ENCODE data around the gene ULK4.

ULK4 gene

DNA sequence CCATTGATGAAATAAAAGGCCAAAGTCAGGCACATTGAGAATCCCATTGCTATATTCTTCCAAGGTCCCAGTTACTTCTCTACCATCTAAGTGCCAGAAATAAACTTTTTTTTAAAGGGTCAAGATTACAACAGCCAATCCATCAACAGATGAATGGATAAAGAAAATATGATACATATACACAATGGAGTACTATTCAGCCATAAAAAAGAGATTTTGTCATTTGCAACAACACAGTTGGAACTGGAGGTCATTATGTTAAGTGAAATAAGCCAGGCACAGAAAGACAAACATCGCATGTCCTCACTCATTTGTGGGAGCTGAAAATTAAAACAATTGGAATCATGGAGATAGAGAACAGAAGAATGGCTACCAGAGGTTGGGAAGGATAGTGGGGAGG, 25.5 kb downstream of the ULK4 start:
- Histone ChIP-seq H3K36me3 (no peaks in the 10 kb centered on the region), H3K4me3 (ENCODE audit: low read depth in 1 of 2, low read length in 1 of 2) (no peak overlapping the region), H3K27me3 (no peaks in the 10 kb centered on the region), H3K4me1 (ENCODE audit: control insufficient read depth in 1 of 2, insufficient read depth in 1 of 2, low read depth in 1 of 2, low read length in 1 of 2) (no peaks in the 10 kb centered on the region), H3K9me3 (no peaks in the 10 kb centered on the region), H3K27ac (no peak overlapping the region)
- TF ChIP-seq, protein P1, sequence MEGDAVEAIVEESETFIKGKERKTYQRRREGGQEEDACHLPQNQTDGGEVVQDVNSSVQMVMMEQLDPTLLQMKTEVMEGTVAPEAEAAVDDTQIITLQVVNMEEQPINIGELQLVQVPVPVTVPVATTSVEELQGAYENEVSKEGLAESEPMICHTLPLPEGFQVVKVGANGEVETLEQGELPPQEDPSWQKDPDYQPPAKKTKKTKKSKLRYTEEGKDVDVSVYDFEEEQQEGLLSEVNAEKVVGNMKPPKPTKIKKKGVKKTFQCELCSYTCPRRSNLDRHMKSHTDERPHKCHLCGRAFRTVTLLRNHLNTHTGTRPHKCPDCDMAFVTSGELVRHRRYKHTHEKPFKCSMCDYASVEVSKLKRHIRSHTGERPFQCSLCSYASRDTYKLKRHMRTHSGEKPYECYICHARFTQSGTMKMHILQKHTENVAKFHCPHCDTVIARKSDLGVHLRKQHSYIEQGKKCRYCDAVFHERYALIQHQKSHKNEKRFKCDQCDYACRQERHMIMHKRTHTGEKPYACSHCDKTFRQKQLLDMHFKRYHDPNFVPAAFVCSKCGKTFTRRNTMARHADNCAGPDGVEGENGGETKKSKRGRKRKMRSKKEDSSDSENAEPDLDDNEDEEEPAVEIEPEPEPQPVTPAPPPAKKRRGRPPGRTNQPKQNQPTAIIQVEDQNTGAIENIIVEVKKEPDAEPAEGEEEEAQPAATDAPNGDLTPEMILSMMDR (IDR thresholded peaks at IDR 0.05), result no peak

DNA sequence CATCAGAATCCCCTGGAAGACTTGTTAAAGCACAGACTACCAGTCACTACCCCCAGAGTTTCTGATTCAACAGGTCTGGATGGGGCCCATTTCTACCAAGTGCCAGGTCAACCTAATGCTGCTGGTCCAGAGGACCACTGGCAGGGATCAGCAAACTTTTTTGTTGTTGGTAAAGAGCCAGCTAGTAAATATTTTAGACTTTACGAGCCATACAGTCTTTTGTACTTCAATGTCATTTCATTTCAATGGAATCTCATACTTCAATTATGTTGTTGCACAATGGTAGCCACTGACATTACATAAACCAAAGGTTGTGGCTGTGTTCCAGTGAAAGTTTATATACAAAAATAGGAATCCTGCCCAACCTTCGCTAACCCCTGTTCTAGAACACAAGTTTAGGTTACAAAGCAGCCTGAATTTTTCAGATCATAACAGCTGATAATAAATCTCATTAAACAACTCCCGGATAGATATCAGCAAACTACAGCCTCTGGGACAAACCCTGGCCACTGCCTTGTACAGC, 28.7 kb downstream of the ULK4 start:
- Histone ChIP-seq H3K36me3 (no peaks in the 10 kb centered on the region), H3K4me3 (ENCODE audit: low read depth in 1 of 2, low read length in 1 of 2) (no peak overlapping the region), H3K27ac (no peak overlapping the region), H3K4me1 (ENCODE audit: control insufficient read depth in 1 of 2, insufficient read depth in 1 of 2, low read depth in 1 of 2, low read length in 1 of 2) (no peaks in the 10 kb centered on the region), H3K27me3 (no peaks in the 10 kb centered on the region), H3K9me3 (no peaks in the 10 kb centered on the region)
- TF ChIP-seq, protein P1 (IDR thresholded peaks at IDR 0.05), result no peak

DNA sequence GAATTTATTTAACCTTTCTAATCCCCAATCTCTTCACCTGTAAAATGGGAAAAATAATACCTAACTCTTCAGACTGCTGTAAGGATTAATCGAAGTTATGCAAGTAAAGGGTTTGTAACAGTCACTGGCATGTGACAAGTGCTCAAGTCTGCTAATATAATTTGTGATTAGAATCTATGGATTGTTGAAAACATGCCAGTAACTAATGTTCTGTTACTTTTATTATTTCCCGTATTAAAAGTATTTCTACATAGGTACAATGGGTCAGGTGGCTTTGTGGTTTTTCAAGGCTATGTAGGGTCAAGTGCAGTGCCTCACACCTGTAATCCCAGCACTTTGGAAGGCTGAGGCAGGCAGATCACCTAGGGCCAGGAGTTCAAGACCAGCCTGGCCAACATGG, 29.4 kb downstream of the ULK4 start:
- no peaks in the 10 kb centered on the region for H3K36me3 ChIP-seq
- H3K27ac ChIP-seq, result no peak overlapping the region
- H3K9me3 ChIP-seq, result no peaks in the 10 kb centered on the region
- H3K27me3 ChIP-seq, result no peaks in the 10 kb centered on the region
- TF ChIP-seq, protein P1 (IDR thresholded peaks at IDR 0.05), result no peak
- H3K4me1 ChIP-seq (ENCODE audit: control insufficient read depth in 1 of 2, insufficient read depth in 1 of 2, low read depth in 1 of 2, low read length in 1 of 2), result no peaks in the 10 kb centered on the region
- no peak overlapping the region for H3K4me3 ChIP-seq (ENCODE audit: low read depth in 1 of 2, low read length in 1 of 2)

DNA sequence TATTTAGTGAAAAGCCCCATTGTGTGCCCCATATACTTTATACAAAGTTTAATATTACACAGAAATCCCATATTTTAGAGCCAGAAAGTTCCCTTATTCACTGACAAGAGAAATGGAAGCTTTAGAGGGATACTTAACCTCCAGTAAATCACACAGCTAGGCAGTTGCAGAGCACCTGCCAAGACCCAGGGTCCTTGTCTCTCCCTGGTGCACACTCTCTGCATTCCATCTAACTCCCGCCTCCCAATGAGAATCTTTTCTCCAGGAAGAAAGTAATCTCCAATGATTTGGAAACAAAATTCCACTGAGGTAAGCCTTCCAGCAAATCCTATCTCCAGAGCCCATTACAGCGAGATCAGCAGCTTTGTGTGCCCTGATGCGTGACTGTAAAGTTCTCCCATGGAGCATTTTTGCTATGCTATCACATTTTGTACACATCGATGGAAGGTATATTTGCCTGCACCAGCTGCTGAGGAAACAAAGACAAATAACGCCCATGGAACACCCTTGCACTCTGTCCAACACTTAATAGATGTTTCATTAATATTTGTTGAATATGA, 41.4 kb downstream of the ULK4 start:
- TF ChIP-seq, protein P1 (IDR thresholded peaks at IDR 0.05), result no peak
- no peaks in the 10 kb centered on the region for H3K27me3 ChIP-seq
- H3K4me1 ChIP-seq (ENCODE audit: control insufficient read depth in 1 of 2, insufficient read depth in 1 of 2, low read depth in 1 of 2, low read length in 1 of 2), result no peaks in the 10 kb centered on the region
- H3K27ac ChIP-seq, result no peak overlapping the region
- H3K9me3 ChIP-seq, result no peaks in the 10 kb centered on the region
- H3K36me3 ChIP-seq, result no peaks in the 10 kb centered on the region
- H3K4me3 ChIP-seq (ENCODE audit: low read depth in 1 of 2, low read length in 1 of 2), result no peak overlapping the region

DNA sequence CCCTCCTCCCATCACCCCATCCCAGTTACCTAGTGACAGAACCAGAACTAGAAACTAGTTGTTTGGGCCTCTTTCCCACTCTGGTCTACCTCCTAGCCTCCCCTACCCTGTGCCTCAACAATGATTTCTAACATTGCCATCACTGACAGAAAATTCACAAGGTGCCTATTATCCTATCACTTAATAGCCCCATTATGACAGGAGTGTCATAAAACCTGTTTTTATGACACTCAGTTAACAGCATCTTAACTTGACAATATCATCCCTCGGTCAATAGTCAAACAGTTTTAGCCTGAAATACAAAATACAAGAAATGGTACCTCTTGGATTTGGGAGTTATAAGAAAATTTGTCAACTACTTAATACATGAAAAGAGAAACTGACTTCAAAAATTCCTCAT, 46.5 kb downstream of the ULK4 start:
- Histone ChIP-seq H3K27ac (no peak overlapping the region), H3K4me1 (ENCODE audit: control insufficient read depth in 1 of 2, insufficient read depth in 1 of 2, low read depth in 1 of 2, low read length in 1 of 2) (no peaks in the 10 kb centered on the region), H3K27me3 (no peaks in the 10 kb centered on the region), H3K9me3 (no peaks in the 10 kb centered on the region), H3K4me3 (ENCODE audit: low read depth in 1 of 2, low read length in 1 of 2) (no peak overlapping the region), H3K36me3 (no peaks in the 10 kb centered on the region)
- TF ChIP-seq, protein P1 (IDR thresholded peaks at IDR 0.05), result no peak

All from neutrophil (primary cell).